HCEC 1CT (cell line): ENCODE results near the gene PLEKHM1.
A peak's percentile ranks its signal among the peaks of the same experiment; 100 is the strongest.

ENCODE experiments used
- DNase-seq: peaks from one replicate; pipeline ENCODE4 v3.0.0-alpha.2; 2017

The PLEKHM1 gene

GRCh38 chr17:45425125-45425983 is 65.2 kb downstream of the PLEKHM1 start:
- peak; percentile 55 for DNase-seq

- no peak for DNase-seq
Measured at GRCh38 chr17:45424769-45425124, 65.8 kb downstream of the PLEKHM1 start.

GRCh38 chr17:45423975-45424335 is 66.6 kb downstream of the PLEKHM1 start:
- DNase-seq = no peak

- DNase-seq = no peak
Measured at GRCh38 chr17:45423304-45423974, 67.1 kb downstream of the PLEKHM1 start.

- no peak for DNase-seq
Measured at GRCh38 chr17:45414990-45415881, 75.3 kb downstream of the PLEKHM1 start.

- DNase-seq = no peak
Measured at GRCh38 chr17:45413498-45413923, 77.0 kb downstream of the PLEKHM1 start.

GRCh38 chr17:45411348-45412105 is 79.0 kb downstream of the PLEKHM1 start:
- no peak for DNase-seq

- no peak for DNase-seq
Measured at GRCh38 chr17:45410144-45411091, 80.1 kb downstream of the PLEKHM1 start.

- no peak for DNase-seq
Measured at GRCh38 chr17:45409659-45410076, 80.9 kb downstream of the PLEKHM1 start.

- DNase-seq = no peak
Measured at GRCh38 chr17:45408611-45409421, 81.7 kb downstream of the PLEKHM1 start.

- DNase-seq = no peak
Measured at GRCh38 chr17:45406107-45406506, 84.4 kb downstream of the PLEKHM1 start.

GRCh38 chr17:45405250-45406086 is 85.1 kb downstream of the PLEKHM1 start:
- DNase-seq = no peak

GRCh38 chr17:45404870-45405249 is 85.7 kb downstream of the PLEKHM1 start:
- no peak for DNase-seq

- DNase-seq = no peak
Measured at GRCh38 chr17:45403906-45404490, 86.5 kb downstream of the PLEKHM1 start.

GRCh38 chr17:45402916-45403315 is 87.6 kb downstream of the PLEKHM1 start:
- no peak for DNase-seq

- DNase-seq = no peak
Measured at GRCh38 chr17:45398800-45399199, 91.7 kb downstream of the PLEKHM1 start.

GRCh38 chr17:45397796-45398195 is 92.7 kb downstream of the PLEKHM1 start:
- DNase-seq = no peak

- DNase-seq = no peak
Measured at GRCh38 chr17:45396496-45397205, 93.9 kb downstream of the PLEKHM1 start.
